AG08395 (cell line): ENCODE results near the gene UEVLD.

Source experiments
- DNase-seq: peaks from one replicate; pipeline ENCODE4 v3.0.0; 2012; ENCODE audit warnings: mixed read lengths, low spot score

Gene UEVLD

GRCh38 chr11:18581825-18582224 lies 6.7 kb downstream of the UEVLD start:
- no peak for DNase-seq

DNA sequence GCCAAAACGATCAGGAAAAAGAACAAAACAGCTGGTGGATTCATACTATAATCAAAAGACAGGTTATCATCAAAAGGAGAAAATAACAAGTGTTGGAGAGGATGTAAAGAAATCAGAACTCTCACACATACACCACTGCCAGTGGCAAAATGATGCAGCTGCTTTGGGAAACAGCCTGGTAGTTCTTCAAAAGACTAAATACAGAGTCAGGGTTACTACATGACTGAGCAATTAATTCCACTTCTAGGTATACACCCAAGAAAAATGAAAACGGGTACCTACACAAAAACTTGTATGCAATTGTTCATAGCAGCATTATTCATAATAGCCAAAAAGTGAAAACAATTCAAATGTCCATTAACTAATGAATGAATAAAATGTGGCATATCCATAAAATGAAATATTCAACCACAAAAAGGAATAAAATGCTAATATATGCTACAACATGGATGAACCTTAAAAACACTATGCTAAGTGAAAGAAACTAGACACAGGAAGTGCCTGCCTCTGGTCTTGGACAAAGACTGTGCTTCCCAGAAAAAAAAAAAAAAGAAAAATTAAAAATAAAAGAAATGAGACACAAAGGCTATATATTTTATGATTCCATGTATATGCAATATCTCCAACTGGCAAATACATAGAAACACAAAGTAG lies 8.3 kb downstream of the UEVLD start:
- DNase-seq, result no peak

DNA sequence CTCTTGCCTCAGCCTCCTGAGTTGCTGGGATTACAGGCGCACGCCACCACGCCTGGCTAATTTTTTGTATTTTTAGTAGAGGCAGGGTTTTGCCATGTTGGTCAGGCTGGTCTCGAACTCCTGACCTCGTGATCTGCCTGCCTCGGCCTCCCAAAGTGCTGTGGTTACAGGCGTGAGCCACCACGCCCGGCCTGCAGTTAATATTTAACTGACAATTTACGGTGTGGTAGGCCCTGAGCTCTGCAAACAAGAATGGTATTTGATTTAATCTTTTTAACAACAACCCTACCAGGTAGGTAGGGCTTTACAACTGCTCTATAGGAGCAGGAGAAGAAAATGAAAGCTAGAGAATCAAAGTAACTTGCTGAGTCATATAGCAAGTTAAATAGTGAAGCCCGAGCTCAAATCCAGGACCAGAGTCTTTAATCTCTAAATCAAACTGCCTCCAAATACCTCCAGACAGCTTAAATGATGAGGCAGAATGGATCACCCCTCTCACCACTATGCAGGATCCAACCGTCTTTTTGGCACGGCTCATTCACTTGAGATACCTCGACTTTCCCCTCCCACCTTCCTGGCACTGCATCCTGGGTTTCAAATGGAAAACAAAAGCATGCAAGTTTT lies 9.4 kb downstream of the UEVLD start:
- no peak for DNase-seq

DNA sequence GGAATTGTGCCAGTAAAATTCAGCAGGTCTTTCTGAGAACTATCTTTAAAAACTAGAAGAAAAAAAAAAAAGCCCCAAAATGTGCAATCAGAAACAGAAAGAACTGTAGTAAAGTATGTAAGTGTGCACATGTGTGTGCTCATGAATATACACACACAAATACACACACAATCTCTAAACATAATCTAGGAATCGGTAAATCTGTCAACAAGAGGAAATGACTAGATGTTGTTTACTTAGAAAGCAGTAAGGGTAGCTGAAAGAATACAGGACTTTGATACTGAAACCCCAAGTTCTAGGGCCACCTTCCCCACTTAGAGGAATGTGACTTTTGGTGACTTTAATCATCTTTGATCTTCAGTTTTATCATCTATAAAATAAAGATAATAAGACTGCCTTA lies 13.2 kb downstream of the UEVLD start:
- no peak for DNase-seq

DNA sequence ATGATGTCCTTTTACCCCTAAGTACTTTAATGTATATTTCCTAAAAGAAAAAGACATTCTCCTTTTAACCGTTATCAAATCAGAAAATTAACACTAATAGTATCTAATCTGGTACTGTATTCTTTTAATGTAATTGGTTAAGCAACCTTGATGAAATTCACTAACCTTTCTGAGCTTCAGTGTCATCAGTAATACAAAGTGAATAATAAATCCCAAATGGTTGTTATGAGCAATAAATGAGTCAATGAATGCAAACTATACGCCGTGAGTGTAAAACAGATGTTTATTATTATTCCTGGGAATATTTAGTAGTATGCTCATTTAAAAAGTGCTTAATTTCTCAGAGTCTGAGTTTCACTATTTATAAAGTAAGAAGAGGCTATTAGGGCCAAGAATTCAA lies 21.5 kb downstream of the UEVLD start:
- DNase-seq, result peak; percentile 29

GRCh38 chr11:18566406-18566805 lies 22.1 kb downstream of the UEVLD start:
- DNase-seq, result no peak

DNA sequence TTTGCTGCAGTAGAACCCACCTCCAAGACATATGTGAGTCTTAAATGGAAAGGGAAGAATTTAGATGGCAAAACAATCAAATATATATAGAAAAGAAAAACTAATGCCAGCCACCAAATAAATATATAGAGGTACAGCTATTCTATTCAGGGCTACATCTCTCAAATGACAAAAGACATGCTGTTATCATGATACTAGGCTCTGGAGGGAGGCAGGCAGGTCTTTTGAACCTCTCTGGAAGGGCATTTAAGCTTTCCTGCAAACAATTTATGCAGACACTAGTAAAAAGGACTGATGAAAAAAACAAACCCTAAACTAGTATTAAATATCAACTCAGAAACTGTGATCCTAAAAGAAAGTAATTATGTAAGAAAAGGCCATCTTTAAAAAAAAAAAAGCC lies 24.4 kb downstream of the UEVLD start:
- no peak for DNase-seq

GRCh38 chr11:18563090-18563730 lies 25.3 kb downstream of the UEVLD start:
- no peak for DNase-seq

- no peak for DNase-seq
Measured at GRCh38 chr11:18548001-18548400, 40.5 kb downstream of the UEVLD start.

DNA sequence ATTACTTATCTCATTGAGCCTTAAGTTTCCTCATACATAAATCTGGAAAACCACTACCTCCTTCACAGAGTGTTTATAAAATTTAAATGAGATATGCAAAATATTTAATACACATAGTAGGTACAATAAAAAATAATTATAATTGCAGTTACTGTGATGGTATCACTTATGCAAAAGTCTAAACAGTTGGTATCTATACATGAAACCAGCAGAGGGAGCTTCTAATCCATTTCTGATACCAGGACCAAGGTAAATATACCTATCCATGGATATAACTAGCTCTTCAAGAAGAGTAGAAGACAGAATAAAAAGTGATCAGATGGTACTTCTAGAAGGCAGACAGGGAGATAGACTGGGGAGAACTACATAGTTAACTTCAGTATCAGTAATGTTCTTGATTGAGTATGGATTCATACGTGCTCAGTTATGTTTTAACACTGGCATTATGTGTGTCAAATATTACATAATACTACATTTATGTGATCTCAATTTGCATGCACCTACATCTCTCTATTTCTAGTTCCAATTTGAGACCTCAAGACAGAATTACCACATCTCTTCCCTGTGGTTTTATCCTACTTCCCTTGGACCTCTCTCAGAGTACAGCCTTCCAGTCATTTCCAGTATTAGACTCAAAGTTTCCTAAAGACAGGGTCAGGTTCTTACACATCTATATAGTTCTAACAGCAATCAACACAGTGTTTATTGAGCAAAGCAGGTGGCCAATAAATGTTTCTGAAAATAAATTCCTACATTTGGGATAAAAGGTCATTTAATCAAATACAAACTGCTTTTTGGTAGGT lies 48.1 kb downstream of the UEVLD start:
- no peak for DNase-seq

DNA sequence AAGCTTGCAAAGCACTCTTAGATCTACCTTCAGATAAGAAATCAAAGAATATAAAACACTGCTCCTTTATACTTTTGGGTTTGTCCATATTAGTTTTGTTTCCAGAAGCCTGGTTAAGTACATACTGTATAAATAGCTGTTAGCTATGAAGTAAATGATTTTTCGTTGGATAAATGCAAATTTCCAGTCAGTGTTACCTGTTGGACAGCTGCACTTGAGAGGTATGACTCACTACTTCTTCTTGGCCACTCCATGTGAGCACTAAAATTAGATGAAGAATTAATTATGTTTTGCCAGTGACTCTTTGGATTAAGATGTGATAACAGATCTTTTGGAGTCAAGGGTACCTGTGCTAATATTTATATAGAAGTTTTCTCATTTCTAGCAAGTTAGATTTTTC lies 52.3 kb downstream of the UEVLD start:
- DNase-seq, result no peak

GRCh38 chr11:18534245-18534644 lies 54.3 kb downstream of the UEVLD start:
- no peak for DNase-seq

DNA sequence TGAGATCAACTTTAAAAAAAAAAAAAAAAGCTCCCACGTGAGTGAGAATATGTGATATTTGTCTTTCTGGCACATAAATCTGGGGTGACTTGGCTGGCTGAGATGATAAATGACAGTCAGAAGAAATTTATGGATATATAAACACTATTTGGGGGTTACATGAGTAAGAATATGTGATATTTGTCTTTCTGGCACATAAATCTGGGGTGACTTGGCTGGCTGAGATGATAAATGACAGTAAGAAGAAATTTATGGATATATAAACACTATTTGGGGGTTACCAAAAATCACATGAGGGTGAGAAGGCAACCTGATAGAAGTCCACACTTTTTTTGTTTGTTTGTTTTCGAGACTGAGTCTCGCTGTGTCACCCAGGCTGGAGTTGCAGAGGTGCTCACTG lies 55.2 kb downstream of the UEVLD start:
- DNase-seq, result no peak

DNA sequence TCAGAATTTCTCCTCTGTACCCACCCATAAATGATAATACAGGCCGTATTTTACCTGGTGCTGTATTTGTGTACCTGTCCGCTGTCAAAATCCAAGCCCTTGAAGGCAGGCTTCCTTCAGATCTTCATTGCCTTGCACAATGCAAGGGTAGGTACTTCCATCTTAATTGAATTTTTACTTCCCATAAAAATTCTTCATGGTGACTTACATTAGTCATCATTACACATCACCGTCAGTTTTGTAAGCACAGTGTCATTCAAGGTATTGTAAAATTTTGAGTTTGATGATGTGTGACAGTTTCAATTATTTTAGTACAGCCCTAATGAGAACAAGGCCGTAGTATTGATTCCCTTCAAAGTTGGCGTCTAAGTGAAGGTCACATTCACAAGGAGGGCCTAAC lies 61.0 kb downstream of the UEVLD start:
- peak; percentile 47 for DNase-seq

GRCh38 chr11:18526521-18527296 lies 61.8 kb downstream of the UEVLD start, which contains the start of gene TSG101:
Gene TSG101, minus strand, starts transcription at chr11:18526942. Its CDS starts 126 bp downstream, at chr11:18526816.
- peak; percentile 95 for DNase-seq

DNA sequence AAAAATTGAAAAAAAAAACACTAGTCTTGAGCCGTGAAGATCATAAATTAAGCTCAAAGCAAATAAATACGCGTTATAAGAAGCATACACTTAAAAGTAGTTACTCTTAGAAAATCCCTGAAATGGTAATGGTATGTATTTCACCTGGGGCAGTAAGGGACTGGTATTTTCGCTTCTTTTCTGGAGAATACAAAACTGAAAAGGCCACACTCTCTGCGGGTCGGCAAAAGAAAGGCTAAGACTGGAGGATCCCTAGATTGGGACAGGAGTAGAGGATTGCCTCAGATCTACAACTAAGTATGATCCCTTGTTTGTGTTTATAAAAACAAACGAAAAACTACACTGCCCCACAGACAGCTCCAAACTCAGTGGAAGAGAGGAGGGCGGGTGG lies 62.4 kb downstream of the UEVLD start:
- DNase-seq, result no peak

GRCh38 chr11:18524248-18524647 lies 64.3 kb downstream of the UEVLD start:
- no peak for DNase-seq

DNA sequence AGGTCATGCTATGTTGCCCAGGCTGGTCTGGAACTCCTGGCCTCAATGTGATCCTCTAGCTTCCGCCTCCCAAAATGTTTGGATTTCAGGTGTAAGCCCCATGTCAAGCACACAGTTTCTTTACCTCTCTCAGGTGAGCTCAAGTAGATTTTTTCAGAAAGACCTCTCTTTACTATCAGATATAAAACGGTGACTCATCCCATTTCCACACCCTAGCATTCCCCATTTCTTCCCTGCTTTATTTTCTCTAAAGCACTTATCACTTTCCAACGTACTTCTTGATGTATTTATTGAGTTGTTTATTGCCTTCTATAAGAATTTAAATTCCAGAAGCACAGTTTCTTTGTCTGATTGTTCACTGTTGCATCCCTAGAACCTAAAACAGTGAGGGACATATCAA lies 65.5 kb downstream of the UEVLD start:
- no peak for DNase-seq

DNA sequence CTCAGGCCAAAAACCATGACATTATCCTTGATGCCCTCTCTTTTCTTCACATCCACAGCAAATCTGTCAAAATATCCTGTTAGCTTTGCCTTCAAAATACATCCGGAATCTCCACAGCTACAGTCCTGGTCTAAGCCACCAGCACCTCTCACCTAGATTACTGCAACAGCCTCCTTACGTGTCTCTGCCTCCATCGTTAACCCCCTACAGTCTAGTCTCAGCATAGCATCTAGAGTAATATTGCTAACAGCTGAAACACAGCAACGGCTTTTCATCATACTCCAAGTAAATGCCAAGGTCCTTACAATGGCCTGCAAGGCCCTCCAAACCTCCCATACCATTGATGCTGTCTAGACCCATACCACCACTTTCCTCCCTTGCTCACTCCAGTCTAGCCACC lies 66.1 kb downstream of the UEVLD start:
- DNase-seq, result no peak

DNA sequence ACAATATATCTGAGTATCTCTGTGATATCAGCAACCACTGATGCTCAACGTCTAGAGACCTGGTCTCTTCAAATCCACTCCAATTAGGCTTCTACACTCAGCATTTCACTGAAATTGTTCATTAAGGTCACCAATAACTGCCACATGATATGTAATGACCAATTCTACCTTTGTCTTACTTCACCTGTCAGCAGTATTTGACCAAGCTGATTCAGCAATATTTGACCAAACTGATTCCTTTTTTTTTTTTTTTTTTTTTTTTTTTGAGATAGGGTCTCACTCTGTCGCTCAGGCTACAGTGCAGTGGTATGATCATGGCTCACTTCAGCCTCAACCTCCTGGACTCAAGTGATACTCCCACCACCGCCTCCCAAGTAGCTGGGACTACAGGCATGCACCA lies 67.4 kb downstream of the UEVLD start:
- no peak for DNase-seq

GRCh38 chr11:18502352-18502751 lies 86.2 kb downstream of the UEVLD start:
- DNase-seq, result no peak

DNA sequence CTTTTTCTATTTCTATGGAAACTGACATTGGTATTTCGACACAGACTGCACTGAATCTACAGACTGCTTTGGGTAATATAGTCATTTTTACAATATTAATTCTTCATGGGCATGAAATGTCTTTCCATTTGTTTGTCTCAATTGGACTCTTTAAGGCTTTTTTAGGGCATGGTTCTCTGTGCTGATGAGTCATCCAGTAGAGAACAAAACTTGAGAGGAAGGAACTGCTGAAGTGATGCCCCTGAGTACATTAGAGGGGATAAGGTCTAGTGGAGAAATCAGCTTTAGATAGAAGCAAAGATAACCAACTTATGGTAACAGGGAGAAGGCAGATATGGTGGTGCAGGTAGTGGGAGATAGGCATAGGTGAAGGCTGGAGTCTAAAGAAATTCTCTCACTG lies 86.9 kb downstream of the UEVLD start:
- DNase-seq, result no peak
